HepG2 (cell line): ENCODE data around the gene SYNC. TPM values are rescaled to one million over a fixed set of nuclear protein-coding genes. Genes with fewer than 3 reads are reported as not detected.
A peak's percentile ranks its signal among the peaks of the same experiment; 100 is the strongest.

ENCODE experiments used
- GRHL1 ChIP-seq: sonication (generic); formaldehyde crosslinking; conservative IDR thresholded peaks from 2 replicates; pipeline ENCODE4 v1.8.0; 2022; ENCODE audit warnings: missing genetic modification reagents
- HNRNPK ChIP-seq: fragments of 200-400 bp; formaldehyde crosslinking; IDR thresholded peaks from 2 replicates; pipeline ENCODE4 v1.6.1; 2018; ENCODE audit warnings: low read length, low read depth, moderate library complexity, mild to moderate bottlenecking; ENCODE audit not compliant: poor library complexity, severe bottlenecking
- MYC ChIP-seq: sonication (generic); formaldehyde crosslinking; IDR thresholded peaks from 2 replicates; pipeline ENCODE4 v1.9.0; 2021; ENCODE audit warnings: missing genetic modification reagents, borderline replicate concordance
- PAF1 ChIP-seq: IDR thresholded peaks from 2 replicates; pipeline ENCODE4 v1.6.1; 2016; ENCODE audit warnings: missing genetic modification reagents, missing compliant biosample characterization
- PHF20 ChIP-seq: sonication (generic); formaldehyde crosslinking; IDR thresholded peaks from 2 replicates; pipeline ENCODE4 v1.5.0; 2020; ENCODE audit warnings: mild to moderate bottlenecking, missing genetic modification reagents
- POLR2AphosphoS2 ChIP-seq: IDR thresholded peaks from 2 replicates; pipeline ENCODE4 v1.6.1; 2011; ENCODE audit warnings: low read depth, low read length, improper control_type of control experiment
- POLR2G ChIP-seq: fragments of 200-400 bp; formaldehyde crosslinking; IDR thresholded peaks from 2 replicates; pipeline ENCODE4 v1.6.1; 2018; ENCODE audit warnings: mild to moderate bottlenecking, low read depth, low read length, moderate library complexity
- TBL1XR1 ChIP-seq: fragments of 150-350 bp; IDR thresholded peaks from 2 replicates; pipeline ENCODE4 v1.6.1; 2014; ENCODE audit warnings: borderline replicate concordance, low read length; ENCODE audit not compliant: partially characterized antibody
- ZBTB20 ChIP-seq: sonication (generic); formaldehyde crosslinking; IDR thresholded peaks from 2 replicates; pipeline ENCODE4 v1.8.1; 2023; ENCODE audit warnings: missing genetic modification reagents, low read depth, mild to moderate bottlenecking, borderline replicate concordance
- ZBTB42 ChIP-seq: sonication (generic); formaldehyde crosslinking; IDR thresholded peaks from 2 replicates; pipeline ENCODE4 v1.5.0; 2020; ENCODE audit warnings: mild to moderate bottlenecking, missing genetic modification reagents
- ZNF138 ChIP-seq: sonication (generic); formaldehyde crosslinking; IDR thresholded peaks from 2 replicates; pipeline ENCODE4 v1.5.0; 2020; ENCODE audit warnings: mild to moderate bottlenecking, low read depth, missing genetic modification reagents
- ZNF34 ChIP-seq: sonication (generic); formaldehyde crosslinking; IDR thresholded peaks from 2 replicates; pipeline ENCODE4 v1.4.0; 2020; ENCODE audit warnings: mild to moderate bottlenecking, missing genetic modification reagents, borderline replicate concordance
- ZNF407 ChIP-seq: sonication (generic); formaldehyde crosslinking; IDR thresholded peaks from one replicate; pipeline ENCODE4 v1.5.1; 2020; ENCODE audit warnings: mild to moderate bottlenecking, missing genetic modification reagents; ENCODE audit errors: not compliant biosample characterization
- ZNF484 ChIP-seq: sonication (generic); formaldehyde crosslinking; IDR thresholded peaks from 2 replicates; pipeline ENCODE4 v1.5.1; 2020; ENCODE audit warnings: mild to moderate bottlenecking, low read depth, missing genetic modification reagents, borderline replicate concordance
- polyA plus RNA-seq, 8 experiments: library from polyadenylated mRNA; depleted of rRNA in 3 of 8; stranded (reverse) in 7 of 8; unstranded in 1 of 8; fragments of >200 nt; fragmentation: Illumina TruSeq in 4 of 8; extraction: Trizol in 4 of 8; gene quantifications; 2 replicates each; pipeline versions ENCODE4 v1.2.1 to v1.2.3, GENCODE V29; 2011 to 2016; ENCODE audit warnings: low read depth in 4 of 8, missing spikeins in 1 of 8, mixed read lengths in 1 of 8; ENCODE audit not compliant: insufficient read depth in 1 of 8
- total RNA-seq, 5 experiments: library from RNA; depleted of rRNA; stranded (reverse); fragments of >200 nt; fragmentation: Illumina TruSeq; extraction: Trizol; gene quantifications; 2 replicates each; pipeline ENCODE4 v1.2.3, GENCODE V29; 2016; ENCODE audit warnings: low read depth in 1 of 5
- TF ChIP-seq, protein P1 (sequence below): sonication (generic); formaldehyde crosslinking; IDR thresholded peaks from 2 replicates; pipeline ENCODE4 v1.4.0; 2020; ENCODE audit warnings: missing genetic modification reagents, low read depth, mild to moderate bottlenecking, borderline replicate concordance
- TF ChIP-seq, protein P2 (sequence below): IDR thresholded peaks from 2 replicates; pipeline ENCODE4 v1.6.1; 2016; ENCODE audit warnings: missing compliant biosample characterization, missing genetic modification reagents, borderline replicate concordance

SYNC gene
- total and polyA plus RNA-seq, 2 of the 13 experiments (the other 11 are each of a cell fraction or from before 2014, with no cell fraction given) = 2.4 to 5.4 TPM

- TF ChIP-seq, protein P1, sequence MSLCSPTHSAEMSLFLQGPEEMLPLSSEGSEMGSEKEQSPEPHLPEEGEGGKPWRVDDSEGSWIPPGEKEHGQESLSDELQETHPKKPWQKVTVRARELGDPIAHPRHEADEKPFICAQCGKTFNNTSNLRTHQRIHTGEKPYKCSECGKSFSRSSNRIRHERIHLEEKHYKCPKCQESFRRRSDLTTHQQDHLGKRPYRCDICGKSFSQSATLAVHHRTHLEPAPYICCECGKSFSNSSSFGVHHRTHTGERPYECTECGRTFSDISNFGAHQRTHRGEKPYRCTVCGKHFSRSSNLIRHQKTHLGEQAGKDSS (CRISPR knock-in tag) = 0 out of 2 replicates have a peak, but pooled peaks have one; percentile 24
- 0 out of 2 replicates have a peak, but pooled peaks have one; percentile 32 for TF ChIP-seq PHF20 (CRISPR knock-in tag)
- no peak for TF ChIP-seq TBL1XR1
- peak; percentile 56; the same call in 1 of the 2 replicates for TF ChIP-seq MYC (CRISPR knock-in tag)
- no peak for TF ChIP-seq PAF1
- TF ChIP-seq ZNF484 (CRISPR knock-in tag) = no peak
- TF ChIP-seq ZBTB42 (CRISPR knock-in tag) = no peak
- TF ChIP-seq, protein P2, sequence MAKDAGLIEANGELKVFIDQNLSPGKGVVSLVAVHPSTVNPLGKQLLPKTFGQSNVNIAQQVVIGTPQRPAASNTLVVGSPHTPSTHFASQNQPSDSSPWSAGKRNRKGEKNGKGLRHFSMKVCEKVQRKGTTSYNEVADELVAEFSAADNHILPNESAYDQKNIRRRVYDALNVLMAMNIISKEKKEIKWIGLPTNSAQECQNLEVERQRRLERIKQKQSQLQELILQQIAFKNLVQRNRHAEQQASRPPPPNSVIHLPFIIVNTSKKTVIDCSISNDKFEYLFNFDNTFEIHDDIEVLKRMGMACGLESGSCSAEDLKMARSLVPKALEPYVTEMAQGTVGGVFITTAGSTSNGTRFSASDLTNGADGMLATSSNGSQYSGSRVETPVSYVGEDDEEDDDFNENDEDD (CRISPR knock-in tag) = no peak
- no peak for TF ChIP-seq GRHL1
- peak; percentile 50; the same call in 1 of the 2 replicates for TF ChIP-seq ZBTB20
- TF ChIP-seq ZNF138 (CRISPR knock-in tag) = 0 out of 2 replicates have a peak, but pooled peaks have one; percentile 63
- TF ChIP-seq POLR2G = peak; percentile 54; the same call in 1 of the 2 replicates
- TF ChIP-seq ZNF34 = no peak
- TF ChIP-seq HNRNPK = no peak
- TF ChIP-seq POLR2AphosphoS2 = no peak
- peak; percentile 30 for TF ChIP-seq ZNF407 (CRISPR knock-in tag)
Observed at GRCh38 chr1:32742199-32742947, 39.8 kb upstream of the SYNC start (continued).
